CD14-positive monocyte (primary cell): ENCODE measurements around the gene CNEP1R1. TPM values are rescaled to one million over a fixed set of nuclear protein-coding genes. Genes with fewer than 3 reads are reported as not detected.
A peak's percentile ranks its signal among the peaks of the same experiment; 100 is the strongest.

Source experiments
- DNase-seq, 3 donors: peaks; one replicate each; pipeline ENCODE4 v3.0.0-alpha.2; 2011 to 2022
- H2AFZ ChIP-seq: 2 replicates; pipeline ENCODE4 v1.6.0; 2012; ENCODE audit warnings: mild to moderate bottlenecking, low read depth, low read length, inconsistent platforms; ENCODE audit not compliant: insufficient read depth, poor library complexity, severe bottlenecking
- H3K27ac ChIP-seq, 2 donors: 1 replicate in 1 of 2; 2 replicates in 1 of 2; pipeline ENCODE4 v1.5.1; 2012 to 2013; ENCODE audit warnings: low read length in 2 of 2, control low read depth in 1 of 2, inconsistent platforms in 1 of 2, low read depth in 1 of 2, mild to moderate bottlenecking in 1 of 2
- H3K27me3 ChIP-seq, 2 donors: one replicate each; pipeline versions ENCODE4 v1.6.0 to v1.6.1; 2011 to 2013; ENCODE audit warnings: low read length in 2 of 2; ENCODE audit not compliant: control insufficient read depth in 2 of 2, insufficient read depth in 2 of 2
- H3K36me3 ChIP-seq, 2 donors: replicated peaks in 1 of 2; 1 replicate in 1 of 2; 2 replicates in 1 of 2; pipeline versions ENCODE4 v1.5.1 to v1.6.1; 2012 to 2013; ENCODE audit warnings: low read length in 2 of 2, control low read depth in 1 of 2, inconsistent platforms in 1 of 2, mild to moderate bottlenecking in 1 of 2; ENCODE audit not compliant: insufficient read depth in 2 of 2, control insufficient read depth in 1 of 2
- H3K4me1 ChIP-seq, 2 donors: 1 replicate in 1 of 2; 2 replicates in 1 of 2; pipeline versions ENCODE4 v1.5.1 to v1.6.1; 2012 to 2013; ENCODE audit warnings: low read length in 2 of 2, control low read depth in 1 of 2, inconsistent platforms in 1 of 2, mild to moderate bottlenecking in 1 of 2, moderate library complexity in 1 of 2; ENCODE audit not compliant: insufficient read depth in 2 of 2, control insufficient read depth in 1 of 2
- H3K4me2 ChIP-seq: replicated peaks from 2 replicates; pipeline ENCODE3; 2012; ENCODE audit warnings: low read length, moderate library complexity, mild to moderate bottlenecking; ENCODE audit not compliant: poor library complexity, severe bottlenecking; ENCODE audit errors: extremely low read depth
- H3K4me3 ChIP-seq, 3 experiments: fragments of 200-600 bp in 1 of 3; sonication (generic) in 1 of 3; replicated peaks in 1 of 3; 1 replicate in 2 of 3; 2 replicates in 1 of 3; pipeline ENCODE4 v1.5.1; 2011 to 2013; ENCODE audit warnings: low read length in 3 of 3, mild to moderate bottlenecking in 3 of 3, control low read depth in 2 of 3, low read depth in 2 of 3, inconsistent platforms in 1 of 3, moderate library complexity in 1 of 3
- H3K79me2 ChIP-seq: 2 replicates; pipeline ENCODE4 v1.6.0; 2012; ENCODE audit warnings: mild to moderate bottlenecking, control low read depth, inconsistent platforms, low read length, moderate library complexity; ENCODE audit not compliant: insufficient read depth
- H3K9ac ChIP-seq: 2 replicates; pipeline ENCODE4 v1.6.0; 2017; ENCODE audit warnings: low read length, mild to moderate bottlenecking; ENCODE audit not compliant: insufficient read depth, poor library complexity, severe bottlenecking
- H3K9me3 ChIP-seq, 2 donors: replicated peaks in 1 of 2; 1 replicate in 1 of 2; 2 replicates in 1 of 2; pipeline versions ENCODE4 v1.5.1 to v1.6.1; 2012 to 2013; ENCODE audit warnings: low read length in 2 of 2, control low read depth in 1 of 2; ENCODE audit not compliant: control insufficient read depth in 1 of 2, insufficient read depth in 1 of 2
- H4K20me1 ChIP-seq: 2 replicates; pipeline ENCODE4 v1.6.0; 2012; ENCODE audit warnings: mild to moderate bottlenecking, low read length, control low read depth, moderate library complexity; ENCODE audit not compliant: insufficient read depth
- H3K27ac Mint-ChIP-seq, 7 donors: one replicate each; pipeline ENCODE4 v1.8.0; 2020; ENCODE audit warnings: mild to moderate bottlenecking in 7 of 7, mixed read lengths in 7 of 7, moderate library complexity in 6 of 7, inconsistent platforms in 2 of 7
- H3K27me3 Mint-ChIP-seq, 3 donors: one replicate each; pipeline ENCODE4 v1.8.0; 2021 to 2022; ENCODE audit warnings: low read depth in 3 of 3, mild to moderate bottlenecking in 3 of 3, mixed read lengths in 3 of 3, moderate library complexity in 3 of 3, inconsistent platforms in 1 of 3
- H3K36me3 Mint-ChIP-seq, 2 donors: one replicate each; pipeline ENCODE4 v1.8.0; 2020; ENCODE audit warnings: mixed read lengths in 2 of 2, inconsistent platforms in 1 of 2, mild to moderate bottlenecking in 1 of 2
- H3K4me1 Mint-ChIP-seq: one replicate; pipeline ENCODE4 v1.8.0; 2020; ENCODE audit warnings: mild to moderate bottlenecking, mixed read lengths
- H3K4me3 Mint-ChIP-seq, 2 donors: one replicate each; pipeline ENCODE4 v1.8.0; 2020; ENCODE audit warnings: mild to moderate bottlenecking in 2 of 2, mixed read lengths in 2 of 2, moderate library complexity in 1 of 2
- H3K9me3 Mint-ChIP-seq, 7 donors: one replicate each; pipeline ENCODE4 v1.8.0; 2020 to 2022; ENCODE audit warnings: mixed read lengths in 7 of 7, mild to moderate bottlenecking in 6 of 7, moderate library complexity in 6 of 7, inconsistent platforms in 2 of 7
- CTCF ChIP-seq: fragments of 200-600 bp; IDR thresholded peaks from one replicate; pipeline ENCODE4 v1.8.0; 2022; ENCODE audit warnings: antibody characterized with exemption, mild to moderate bottlenecking
- WGBS: methylation state at CpG from one replicate; pipeline ENCODE4 v1.1.5; 2013; ENCODE audit warnings: missing lambda C conversion rate; ENCODE audit not compliant: insufficient coverage; 5-methylcytosine and 5-hydroxymethylcytosine counted together
- intact Hi-C, 2 donors: fragments of 100-400 bp; cut with micrococcal nuclease; formaldehyde crosslinking; loops; one replicate each; pipeline versions ENCODE4 v1.15.0 to v1.15.1; 2023
- polyA plus RNA-seq, 3 donors: library from polyadenylated mRNA; depleted of rRNA in 1 of 3; unstranded in 2 of 3; stranded (reverse) in 1 of 3; fragments of 300-500 nt in 2 of 3; fragments of >200 nt in 1 of 3; fragmentation: Illumina TruSeq in 2 of 3; gene quantifications; 1 replicate in 2 of 3; 2 replicates in 1 of 3; pipeline ENCODE4 v1.2.3, GENCODE V29; 2012 to 2021

CNEP1R1 gene
- polyA plus RNA-seq, 3 donors, result 13.7 to 49.6 (median 19.3) TPM

- Histone ChIP-seq H3K9ac (no peak overlapping the region), H4K20me1 (no peaks in the 10 kb centered on the region), H3K4me1 (no peaks in the 10 kb centered on the region), H3K27me3 (no peaks in the 10 kb centered on the region), H3K4me2 (no peak overlapping the region), H3K79me2 (no peaks in the 10 kb centered on the region), H3K4me3 (no peak overlapping the region), H3K36me3 (no peaks in the 10 kb centered on the region), H3K9me3 (peaks cover 7 to 15% of the 10 kb centered on the region in 2 donors), H3K27ac (no peak overlapping the region), H2AFZ (no peak overlapping the region)
- WGBS, result 100% methylated on average over 3 of the region's 4 CpGs
- TF ChIP-seq CTCF, result no peak
- H3K27ac Mint-ChIP-seq, result no peak overlapping the region
- H3K4me1 Mint-ChIP-seq, result peaks cover 8% of the 10 kb centered on the region
- intact Hi-C loops, result no loop called here
- peaks cover 3 to 13% (median 9%) of the 10 kb centered on the region in 3 donors for H3K27me3 Mint-ChIP-seq
- H3K36me3 Mint-ChIP-seq, result no peaks in the 10 kb centered on the region
- H3K9me3 Mint-ChIP-seq, result peaks cover 10 to 25% (median 20%) of the 10 kb centered on the region in 7 donors
- no peak for DNase-seq
- H3K4me3 Mint-ChIP-seq, result no peak overlapping the region
Measured at GRCh38 chr16:50004239-50004638, 20.8 kb upstream of the CNEP1R1 start.

DNA sequence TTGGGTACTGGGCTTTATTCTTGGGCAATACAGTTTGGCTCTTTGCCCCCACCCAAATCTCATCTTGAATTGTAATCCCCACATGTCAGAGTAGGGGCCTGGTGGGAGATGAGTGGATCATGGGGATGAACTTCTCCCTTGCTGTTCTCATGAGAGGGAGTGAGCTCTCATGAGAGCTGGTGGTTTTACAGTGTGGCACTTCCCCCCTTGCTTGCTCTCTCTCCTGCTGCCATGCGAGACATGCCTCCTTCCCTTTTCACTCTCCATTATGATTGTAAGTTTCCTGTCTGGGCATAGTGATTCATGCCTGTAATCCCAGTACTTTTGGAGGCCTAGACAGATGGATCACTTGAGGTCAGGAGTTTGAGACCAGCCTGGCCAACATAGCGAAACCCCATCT is 18.1 kb upstream of the CNEP1R1 start:
- H3K27ac Mint-ChIP-seq, result no peak overlapping the region
- DNase-seq, result peak; percentile 17 to 41 (median 24)
- H3K36me3 Mint-ChIP-seq, result no peaks in the 10 kb centered on the region
- H3K27ac ChIP-seq, result no peak overlapping the region
- no peaks in the 10 kb centered on the region for H4K20me1 ChIP-seq
- H3K79me2 ChIP-seq, result no peaks in the 10 kb centered on the region
- H3K9ac ChIP-seq, result no peak overlapping the region
- H2AFZ ChIP-seq, result no peak overlapping the region
- H3K27me3 ChIP-seq, result no peaks in the 10 kb centered on the region
- peaks cover 7 to 15% of the 10 kb centered on the region in 2 donors for H3K9me3 ChIP-seq
- intact Hi-C loops, result no loop called here
- no peak overlapping the region for H3K4me3 ChIP-seq
- WGBS, result no CpG with 5 or more reads among the region's 2 CpGs
- TF ChIP-seq CTCF, result no peak
- H3K4me2 ChIP-seq, result no peak overlapping the region
- H3K4me3 Mint-ChIP-seq, result no peak overlapping the region
- H3K36me3 ChIP-seq, result no peaks in the 10 kb centered on the region
- peaks cover 5% of the 10 kb centered on the region in 2 donors for H3K4me1 ChIP-seq
- H3K27me3 Mint-ChIP-seq, result peaks cover 2 to 9% (median 6%) of the 10 kb centered on the region in 3 donors
- H3K9me3 Mint-ChIP-seq, result peaks cover 10 to 23% (median 17%) of the 10 kb centered on the region in 7 donors
- peaks cover 17% of the 10 kb centered on the region for H3K4me1 Mint-ChIP-seq
